HL-60 (cell line): ENCODE measurements around the gene HNRNPH1.
"Not testable (repeated sequence)": the region's sequence is repeated elsewhere in the genome, so short reads cannot be mapped to it uniquely, and the experiment has no call there.

Experiments
- GABPA ChIP-seq: IDR thresholded peaks from 2 replicates; pipeline ENCODE4 v1.6.1; 2012; ENCODE audit warnings: low read depth
- POLR2AphosphoS5 ChIP-seq: IDR thresholded peaks from 2 replicates; pipeline ENCODE4 v1.6.1; 2012; ENCODE audit warnings: low read depth
- REST ChIP-seq: IDR thresholded peaks from 2 replicates; pipeline ENCODE4 v1.6.1; 2012; ENCODE audit warnings: low read depth; ENCODE audit not compliant: insufficient replicate concordance
- SPI1 ChIP-seq: IDR thresholded peaks from 2 replicates; pipeline ENCODE4 v1.6.1; 2012; ENCODE audit warnings: low read depth, mild to moderate bottlenecking, borderline replicate concordance
- TF ChIP-seq, protein P1 (sequence below): IDR thresholded peaks from one replicate; pipeline ENCODE4 v1.5.1; 2011; ENCODE audit warnings: low read length, control low read depth, inconsistent platforms; ENCODE audit not compliant: insufficient read depth

DNA sequence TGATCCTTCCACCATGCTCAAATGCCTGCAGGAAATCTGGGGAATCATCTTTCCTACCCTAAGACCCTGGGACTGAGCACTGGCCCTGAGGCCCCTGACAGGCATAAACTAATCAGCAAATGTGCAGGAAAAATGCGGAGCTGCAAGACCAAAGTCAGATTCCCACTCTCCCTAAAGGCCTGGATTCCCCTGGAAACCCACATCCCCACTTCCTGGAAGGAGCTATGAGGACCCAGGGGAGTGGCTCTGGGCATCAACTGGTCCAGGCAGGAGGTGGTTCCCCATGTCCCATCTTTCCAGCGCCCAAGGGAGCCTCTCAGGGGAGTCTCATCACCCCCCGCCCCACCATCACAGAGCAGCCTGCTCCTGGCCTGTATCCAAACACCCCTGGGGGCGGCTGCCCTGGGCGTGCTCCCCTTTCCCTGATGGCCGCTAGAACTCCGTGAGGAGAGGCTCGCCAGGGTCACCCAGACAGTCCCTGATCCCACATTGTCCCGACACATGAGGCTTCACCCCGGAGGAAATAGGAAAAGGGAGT is 25.8 kb upstream of the HNRNPH1 start:
- TF ChIP-seq, protein P1, sequence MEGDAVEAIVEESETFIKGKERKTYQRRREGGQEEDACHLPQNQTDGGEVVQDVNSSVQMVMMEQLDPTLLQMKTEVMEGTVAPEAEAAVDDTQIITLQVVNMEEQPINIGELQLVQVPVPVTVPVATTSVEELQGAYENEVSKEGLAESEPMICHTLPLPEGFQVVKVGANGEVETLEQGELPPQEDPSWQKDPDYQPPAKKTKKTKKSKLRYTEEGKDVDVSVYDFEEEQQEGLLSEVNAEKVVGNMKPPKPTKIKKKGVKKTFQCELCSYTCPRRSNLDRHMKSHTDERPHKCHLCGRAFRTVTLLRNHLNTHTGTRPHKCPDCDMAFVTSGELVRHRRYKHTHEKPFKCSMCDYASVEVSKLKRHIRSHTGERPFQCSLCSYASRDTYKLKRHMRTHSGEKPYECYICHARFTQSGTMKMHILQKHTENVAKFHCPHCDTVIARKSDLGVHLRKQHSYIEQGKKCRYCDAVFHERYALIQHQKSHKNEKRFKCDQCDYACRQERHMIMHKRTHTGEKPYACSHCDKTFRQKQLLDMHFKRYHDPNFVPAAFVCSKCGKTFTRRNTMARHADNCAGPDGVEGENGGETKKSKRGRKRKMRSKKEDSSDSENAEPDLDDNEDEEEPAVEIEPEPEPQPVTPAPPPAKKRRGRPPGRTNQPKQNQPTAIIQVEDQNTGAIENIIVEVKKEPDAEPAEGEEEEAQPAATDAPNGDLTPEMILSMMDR = not testable (repeated sequence)
- TF ChIP-seq GABPA, POLR2AphosphoS5, SPI1, REST: not testable (repeated sequence)
